OCI-LY3 (cell line): Measurements from ENCODE around the gene IRGQ.
"Not testable (repeated sequence)": the region's sequence is repeated elsewhere in the genome, so short reads cannot be mapped to it uniquely, and the experiment has no call there.

Experiments used
- H2AFZ ChIP-seq: fragments of 200-600, 300-600 bp; shearing (Covaris generic); 2 replicates; pipeline ENCODE4 v1.6.0; 2014; ENCODE audit warnings: antibody characterized with exemption, low read depth, low read length
- H3K27ac ChIP-seq: fragments of 200-600, 300-600 bp; sonication (generic); 2 replicates; pipeline ENCODE4 v1.5.1; 2014; ENCODE audit warnings: mild to moderate bottlenecking, low read length, moderate library complexity, mixed read lengths
- H3K27me3 ChIP-seq: fragments of 200-600, 300-600 bp; sonication (generic); 2 replicates; pipeline ENCODE4 v1.6.1; 2014; ENCODE audit warnings: low read depth, low read length, mixed read lengths
- H3K36me3 ChIP-seq: fragments of 200-600, 300-600 bp; sonication (generic); replicated peaks from 2 replicates; pipeline ENCODE3; 2014; ENCODE audit warnings: low read depth, low read length, mixed read lengths
- H3K4me1 ChIP-seq: fragments of 300-600, 200-600 bp; sonication (generic); 2 replicates; pipeline ENCODE4 v1.6.1; 2014; ENCODE audit warnings: low read length, mixed read lengths
- H3K4me2 ChIP-seq: fragments of 200-600, 300-600 bp; sonication (generic); 2 replicates; pipeline ENCODE4 v1.6.1; 2014; ENCODE audit warnings: low read length, mixed read lengths
- H3K4me3 ChIP-seq: fragments of 300-600, 200-600 bp; sonication (generic); 2 replicates; pipeline ENCODE4 v1.5.1; 2014; ENCODE audit warnings: antibody characterized with exemption, mild to moderate bottlenecking, low read length, moderate library complexity
- H3K79me2 ChIP-seq: fragments of 300-600, 200-600 bp; shearing (Covaris generic); 2 replicates; pipeline ENCODE4 v1.6.1; 2014; ENCODE audit warnings: mild to moderate bottlenecking, low read length, mixed read lengths
- H3K9ac ChIP-seq: fragments of 300-600, 200-600 bp; shearing (Covaris generic); 2 replicates; pipeline ENCODE4 v1.6.0; 2014; ENCODE audit warnings: mild to moderate bottlenecking, low read length, moderate library complexity
- H3K9me3 ChIP-seq: fragments of 200-600, 300-600 bp; shearing (Covaris generic); 2 replicates; pipeline ENCODE4 v1.6.1; 2014; ENCODE audit warnings: low read length, mixed read lengths; ENCODE audit not compliant: insufficient read depth
- H4K20me1 ChIP-seq: fragments of 200-600, 300-600 bp; sonication (generic); 2 replicates; pipeline ENCODE4 v1.6.1; 2016; ENCODE audit warnings: low read length, mixed read lengths; ENCODE audit not compliant: insufficient read depth
- EZH2phosphoT487 ChIP-seq: fragments of 200-600 bp; shearing (Covaris generic); IDR thresholded peaks from 2 replicates; pipeline ENCODE4 v1.6.1; 2018; ENCODE audit warnings: antibody characterized with exemption, mixed run types, low read depth
- TF ChIP-seq, protein P1 (sequence below): fragments of 200-600, 300-600 bp; sonication (generic); IDR thresholded peaks from 2 replicates; pipeline ENCODE4 v1.5.1; 2014; ENCODE audit warnings: antibody characterized with exemption, low read length, low read depth

The IRGQ gene

DNA sequence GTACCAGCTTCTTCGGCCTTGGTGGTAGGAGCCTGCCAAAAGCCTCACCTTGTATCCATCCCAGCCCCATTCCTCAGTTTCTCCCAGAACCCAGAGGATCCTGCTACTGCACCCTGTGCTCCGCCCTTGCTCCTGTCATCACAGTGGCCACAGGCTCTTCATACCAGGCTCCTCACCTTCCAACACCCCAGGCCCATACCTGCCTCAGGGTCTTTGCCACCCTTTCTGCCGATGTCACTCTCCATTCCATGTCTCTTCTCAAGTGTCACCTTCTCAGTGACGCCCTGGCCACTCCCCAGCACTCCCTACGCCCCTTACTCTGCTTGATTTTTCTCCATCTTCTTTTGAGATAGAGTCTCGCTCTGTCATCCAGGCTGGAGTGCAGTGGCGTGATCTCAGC is 13.9 kb upstream of the IRGQ start:
- no peaks in the 10 kb centered on the region for H3K9me3 ChIP-seq
- H3K4me3 ChIP-seq = no peak overlapping the region
- no peaks in the 10 kb centered on the region for H3K4me1 ChIP-seq
- H3K27ac ChIP-seq = no peak overlapping the region
- H3K36me3 ChIP-seq = peaks cover 14% of the 10 kb centered on the region
- no peak for TF ChIP-seq EZH2phosphoT487
- TF ChIP-seq, protein P1, sequence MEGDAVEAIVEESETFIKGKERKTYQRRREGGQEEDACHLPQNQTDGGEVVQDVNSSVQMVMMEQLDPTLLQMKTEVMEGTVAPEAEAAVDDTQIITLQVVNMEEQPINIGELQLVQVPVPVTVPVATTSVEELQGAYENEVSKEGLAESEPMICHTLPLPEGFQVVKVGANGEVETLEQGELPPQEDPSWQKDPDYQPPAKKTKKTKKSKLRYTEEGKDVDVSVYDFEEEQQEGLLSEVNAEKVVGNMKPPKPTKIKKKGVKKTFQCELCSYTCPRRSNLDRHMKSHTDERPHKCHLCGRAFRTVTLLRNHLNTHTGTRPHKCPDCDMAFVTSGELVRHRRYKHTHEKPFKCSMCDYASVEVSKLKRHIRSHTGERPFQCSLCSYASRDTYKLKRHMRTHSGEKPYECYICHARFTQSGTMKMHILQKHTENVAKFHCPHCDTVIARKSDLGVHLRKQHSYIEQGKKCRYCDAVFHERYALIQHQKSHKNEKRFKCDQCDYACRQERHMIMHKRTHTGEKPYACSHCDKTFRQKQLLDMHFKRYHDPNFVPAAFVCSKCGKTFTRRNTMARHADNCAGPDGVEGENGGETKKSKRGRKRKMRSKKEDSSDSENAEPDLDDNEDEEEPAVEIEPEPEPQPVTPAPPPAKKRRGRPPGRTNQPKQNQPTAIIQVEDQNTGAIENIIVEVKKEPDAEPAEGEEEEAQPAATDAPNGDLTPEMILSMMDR = no peak
- H3K4me2 ChIP-seq = no peak overlapping the region
- no peaks in the 10 kb centered on the region for H4K20me1 ChIP-seq
- H3K9ac ChIP-seq = no peak overlapping the region
- no peaks in the 10 kb centered on the region for H3K27me3 ChIP-seq
- no peaks in the 10 kb centered on the region for H3K79me2 ChIP-seq
- no peak overlapping the region for H2AFZ ChIP-seq

DNA sequence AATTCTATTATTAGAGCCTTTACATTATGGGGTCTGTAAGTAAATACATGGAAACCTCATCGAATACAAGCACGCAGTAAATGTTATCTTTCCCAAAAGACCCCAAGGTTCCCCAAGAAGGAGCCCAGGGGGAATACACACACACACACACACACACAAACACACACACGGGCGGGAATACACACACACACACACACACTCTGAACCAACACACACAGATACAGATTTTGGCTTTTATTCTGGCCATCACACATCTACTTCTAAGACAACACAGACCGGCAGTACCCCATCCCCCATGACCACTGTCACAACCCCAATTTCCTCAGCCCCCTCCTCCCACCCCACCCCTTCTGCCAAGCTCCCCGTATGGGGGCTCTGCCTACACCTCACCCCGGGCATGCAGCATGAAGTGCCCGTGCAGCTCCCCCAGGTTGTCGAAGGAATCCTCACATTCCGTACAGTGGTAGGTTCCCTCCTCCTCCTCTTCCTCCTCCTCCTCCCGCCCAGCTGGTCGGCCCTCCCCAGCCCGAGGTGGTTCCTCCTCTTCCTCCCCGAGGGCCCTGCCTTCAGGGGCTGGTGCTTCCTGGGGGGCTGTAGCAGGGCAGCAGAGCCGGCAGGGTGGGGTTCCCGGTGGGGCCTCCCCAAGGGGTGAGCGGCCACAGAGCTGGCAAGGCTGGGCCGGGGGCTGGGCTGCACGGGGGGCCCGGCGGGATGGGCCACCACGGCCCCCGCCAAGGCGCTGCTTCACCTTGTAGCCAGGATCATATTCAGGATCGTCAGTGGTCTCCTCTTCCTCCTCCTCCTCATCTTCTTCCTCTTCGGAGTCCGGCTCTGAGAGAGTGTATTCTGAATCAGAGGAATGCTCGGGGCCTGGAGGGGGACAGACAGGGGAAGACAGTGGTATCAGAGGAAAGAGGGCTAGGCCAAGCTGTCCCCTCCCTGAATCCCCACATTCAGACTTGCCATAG is 11.6 kb upstream of the IRGQ start:
- H4K20me1 ChIP-seq = no peaks in the 10 kb centered on the region
- no peak overlapping the region for H3K9ac ChIP-seq
- no peak for TF ChIP-seq EZH2phosphoT487
- TF ChIP-seq, protein P1 = no peak
- H3K4me2 ChIP-seq = no peak overlapping the region
- peaks cover 9% of the 10 kb centered on the region for H3K36me3 ChIP-seq
- no peaks in the 10 kb centered on the region for H3K4me1 ChIP-seq
- no peak overlapping the region for H3K4me3 ChIP-seq
- H3K27ac ChIP-seq = no peak overlapping the region
- no peaks in the 10 kb centered on the region for H3K79me2 ChIP-seq
- H3K27me3 ChIP-seq = no peaks in the 10 kb centered on the region
- no peaks in the 10 kb centered on the region for H3K9me3 ChIP-seq
- H2AFZ ChIP-seq = no peak overlapping the region

DNA sequence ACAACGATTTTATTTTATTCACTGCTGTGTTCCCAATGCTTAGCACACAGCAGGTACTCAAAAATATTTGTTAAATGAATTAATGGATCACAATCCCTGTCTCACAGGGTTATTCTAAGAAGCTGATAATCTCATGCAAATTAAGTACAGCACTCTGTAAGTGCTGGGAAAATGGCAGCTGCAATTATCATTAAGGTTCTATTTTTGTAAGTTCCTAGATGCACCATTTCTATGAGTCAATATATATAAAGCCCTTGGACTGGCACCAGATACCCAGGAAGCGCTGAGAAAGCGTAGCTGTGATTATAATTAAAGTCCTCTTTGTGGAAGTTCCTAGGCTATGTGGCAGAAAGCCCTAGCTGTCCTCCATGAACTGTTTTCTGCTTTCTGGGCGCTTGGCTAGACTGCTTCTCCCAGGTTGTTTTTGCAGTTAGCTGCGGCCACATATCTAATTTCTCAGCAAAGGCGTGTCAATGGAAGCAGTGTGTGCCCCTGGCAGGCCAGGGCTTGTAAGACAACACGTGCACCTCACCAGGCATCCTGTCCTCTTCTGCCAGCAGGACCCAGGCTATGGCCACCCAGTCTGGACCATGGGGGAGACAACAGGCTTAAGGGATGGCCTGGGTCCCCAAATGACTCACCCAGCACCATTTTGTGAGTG is 10.8 kb upstream of the IRGQ start:
- Histone ChIP-seq H3K36me3 (peaks cover 5% of the 10 kb centered on the region), H3K27me3 (no peaks in the 10 kb centered on the region), H2AFZ (no peak overlapping the region), H3K9ac (no peak overlapping the region), H3K4me3 (no peak overlapping the region), H3K79me2 (no peaks in the 10 kb centered on the region), H3K27ac (no peak overlapping the region), H4K20me1 (no peaks in the 10 kb centered on the region), H3K9me3 (no peaks in the 10 kb centered on the region), H3K4me1 (no peaks in the 10 kb centered on the region), H3K4me2 (no peak overlapping the region)
- TF ChIP-seq, protein P1 = no peak
- TF ChIP-seq EZH2phosphoT487 = no peak

DNA sequence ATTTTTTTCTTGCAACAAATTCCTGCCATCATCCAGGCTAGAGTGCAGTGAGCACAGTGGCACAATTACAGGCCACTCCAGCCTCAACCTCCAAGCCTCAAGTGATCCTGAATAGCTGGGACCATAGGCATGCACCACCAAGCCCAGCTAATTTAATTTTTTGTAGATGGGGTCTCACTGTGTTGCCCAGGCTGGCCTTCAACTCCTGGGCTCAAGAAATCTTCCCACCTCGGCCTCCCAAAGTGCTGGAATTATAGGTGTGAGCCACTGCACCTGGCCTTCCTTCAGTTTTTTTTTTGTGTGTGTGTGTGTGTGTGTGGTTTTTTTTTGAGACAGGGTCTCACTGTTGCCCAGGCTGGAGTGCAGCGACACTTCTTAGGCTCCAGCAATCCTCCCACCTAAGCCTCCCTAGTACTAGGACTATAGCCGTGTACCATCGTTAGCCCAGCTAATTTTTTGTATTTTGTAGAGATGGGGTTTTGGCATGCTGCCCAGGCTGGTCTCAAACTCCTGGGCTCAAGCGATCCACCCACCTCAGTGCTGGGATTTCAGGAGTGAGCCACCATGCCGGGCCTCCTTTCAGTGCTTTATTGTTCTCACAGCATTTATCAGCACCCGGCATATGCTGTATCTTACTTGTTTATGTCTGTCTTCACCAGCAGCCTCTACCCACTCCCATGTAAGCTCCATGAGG is 10.1 kb upstream of the IRGQ start:
- Histone ChIP-seq H3K27me3 (no peaks in the 10 kb centered on the region), H3K4me3 (no peak overlapping the region), H3K9me3 (no peaks in the 10 kb centered on the region), H2AFZ (no peak overlapping the region), H3K79me2 (no peaks in the 10 kb centered on the region), H3K27ac (no peak overlapping the region), H3K9ac (no peak overlapping the region), H4K20me1 (no peaks in the 10 kb centered on the region), H3K36me3 (peaks cover 11% of the 10 kb centered on the region), H3K4me1 (no peaks in the 10 kb centered on the region), H3K4me2 (no peak overlapping the region)
- TF ChIP-seq, protein P1 = no peak
- TF ChIP-seq EZH2phosphoT487 = no peak

DNA sequence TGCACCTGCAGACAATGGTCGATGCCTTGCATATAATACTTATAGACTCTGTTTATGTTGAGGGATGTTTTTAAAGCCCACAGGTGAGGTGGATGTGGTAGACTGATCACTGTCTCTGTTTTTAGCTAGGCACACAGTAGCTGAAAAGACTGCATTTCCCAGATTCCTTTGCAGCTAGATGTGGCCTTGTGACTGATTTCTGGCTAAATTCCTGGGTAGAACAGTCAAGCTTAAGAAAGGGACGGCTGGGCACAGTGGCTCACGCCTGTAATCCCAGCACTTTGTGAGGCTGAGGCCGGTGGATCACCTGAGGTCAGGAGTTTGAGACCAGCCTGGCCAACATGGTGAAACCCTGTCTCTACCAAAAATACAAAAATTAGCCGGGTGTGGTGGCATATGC is 4.4 kb upstream of the IRGQ start:
- not testable (repeated sequence) for H3K4me3 ChIP-seq, H2AFZ ChIP-seq, H3K9ac ChIP-seq, H4K20me1 ChIP-seq, H3K9me3 ChIP-seq, H3K4me2 ChIP-seq, H3K27me3 ChIP-seq, H3K27ac ChIP-seq
- H3K79me2 ChIP-seq = peaks cover 28% of the 10 kb centered on the region
- peaks cover 19% of the 10 kb centered on the region for H3K36me3 ChIP-seq
- H3K4me1 ChIP-seq = peaks cover 12% of the 10 kb centered on the region
